Neural cell (in vitro differentiated cells): ENCODE results near the gene PASD1. TPM values are rescaled to one million over a fixed set of nuclear protein-coding genes. Genes with fewer than 3 reads are reported as not detected.

Experiments used
- polyA plus RNA-seq: library from polyadenylated mRNA; depleted of rRNA; stranded (reverse); fragments of >200 nt; gene quantifications from 2 replicates; pipeline ENCODE4 v1.2.3, GENCODE V29; 2014

PASD1 gene
- polyA plus RNA-seq, 1 donor from 2014 or later = not detected

Other genes with a start within 250 kb of the PASD1 start
- gene VMA21, start 166.5 kb upstream of the PASD1 start, polyA plus RNA-seq = 111 and 130 TPM in 2 replicates
- gene PRRG3, start 131.8 kb downstream of the PASD1 start, polyA plus RNA-seq = not detected in 2 replicates
- not detected in 2 replicates for gene FATE1, start 152.4 kb downstream of the PASD1 start, polyA plus RNA-seq
- gene CNGA2, start 171.1 kb downstream of the PASD1 start, polyA plus RNA-seq = not detected in 2 replicates